ENCODE results near the gene NBPF15.
"Not testable (repeated sequence)": the region's sequence is repeated elsewhere in the genome, so short reads cannot be mapped to it uniquely, and the experiment has no call there.

The NBPF15 gene, protein sequence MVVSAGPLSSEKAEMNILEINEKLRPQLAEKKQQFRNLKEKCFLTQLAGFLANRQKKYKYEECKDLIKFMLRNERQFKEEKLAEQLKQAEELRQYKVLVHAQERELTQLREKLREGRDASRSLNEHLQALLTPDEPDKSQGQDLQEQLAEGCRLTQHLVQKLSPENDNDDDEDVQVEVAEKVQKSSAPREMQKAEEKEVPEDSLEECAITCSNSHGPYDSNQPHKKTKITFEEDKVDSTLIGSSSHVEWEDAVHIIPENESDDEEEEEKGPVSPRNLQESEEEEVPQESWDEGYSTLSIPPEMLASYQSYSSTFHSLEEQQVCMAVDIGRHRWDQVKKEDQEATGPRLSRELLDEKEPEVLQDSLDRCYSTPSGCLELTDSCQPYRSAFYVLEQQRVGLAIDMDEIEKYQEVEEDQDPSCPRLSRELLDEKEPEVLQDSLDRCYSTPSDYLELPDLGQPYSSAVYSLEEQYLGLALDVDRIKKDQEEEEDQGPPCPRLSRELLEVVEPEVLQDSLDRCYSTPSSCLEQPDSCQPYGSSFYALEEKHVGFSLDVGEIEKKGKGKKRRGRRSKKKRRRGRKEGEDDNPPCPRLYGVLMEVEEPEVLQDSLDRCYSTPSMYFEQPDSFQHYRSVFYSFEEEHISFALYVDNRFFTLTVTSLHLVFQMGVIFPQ

DNA sequence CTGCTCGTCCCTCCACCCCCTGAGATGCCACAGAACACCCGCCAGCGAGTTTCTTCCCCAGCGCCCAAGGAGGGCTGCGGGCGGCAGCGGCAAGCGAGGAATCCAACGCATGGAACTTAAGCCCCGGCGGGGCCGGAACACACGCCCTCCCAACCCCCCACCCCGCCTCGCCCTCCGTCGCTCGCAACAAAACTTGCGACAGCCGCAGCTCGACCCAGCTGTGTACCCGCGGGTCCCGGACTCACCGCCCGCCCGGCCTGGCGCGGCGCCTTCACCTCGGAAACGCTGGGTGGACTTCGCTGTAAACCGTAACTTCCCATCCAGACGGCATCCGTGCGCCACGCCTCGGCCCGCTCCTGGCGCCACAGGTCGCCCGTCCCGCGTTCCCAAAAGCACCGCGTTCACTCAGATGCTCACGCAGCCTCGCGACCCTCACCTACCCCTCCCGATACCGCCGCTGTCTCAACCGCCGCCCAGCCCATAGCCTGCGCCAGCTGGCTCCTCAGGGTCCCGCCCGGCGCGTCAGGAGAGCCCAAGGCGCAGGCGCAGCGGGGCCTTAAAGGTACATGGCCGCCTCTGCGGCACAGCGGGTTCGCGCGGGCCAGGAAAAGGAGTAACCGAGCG is at the start of gene NBPF15:
Gene NBPF15 (minus strand): TSS at position 534 of the 624 bp plus-strand sequence. CDS start 21,666 bp downstream, outside the sequence.
- peak; percentile 20 for DNase-seq (ENCODE audit: low read depth)

DNA sequence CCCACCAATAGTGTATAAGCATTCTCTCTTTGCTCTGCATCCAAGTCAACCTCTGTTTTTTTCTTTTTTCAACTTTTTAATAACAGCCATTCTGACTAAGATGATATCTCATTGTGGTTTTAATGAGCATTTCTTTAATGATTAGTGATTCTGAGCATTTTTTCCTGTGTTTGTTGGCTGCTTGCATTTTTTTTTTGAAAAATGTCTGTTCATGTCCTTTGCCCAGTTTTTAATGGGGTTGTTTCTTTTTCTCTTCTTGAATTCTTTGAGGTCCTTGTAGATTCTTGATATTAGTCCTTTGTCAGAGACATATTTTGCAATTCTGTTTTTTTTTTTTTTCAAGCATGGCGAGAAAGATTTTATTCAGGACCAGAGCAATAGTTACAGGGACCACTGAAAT is 35.0 kb upstream of the NBPF15 start:
- DNase-seq (ENCODE audit: low read depth): not testable (repeated sequence)

DNA sequence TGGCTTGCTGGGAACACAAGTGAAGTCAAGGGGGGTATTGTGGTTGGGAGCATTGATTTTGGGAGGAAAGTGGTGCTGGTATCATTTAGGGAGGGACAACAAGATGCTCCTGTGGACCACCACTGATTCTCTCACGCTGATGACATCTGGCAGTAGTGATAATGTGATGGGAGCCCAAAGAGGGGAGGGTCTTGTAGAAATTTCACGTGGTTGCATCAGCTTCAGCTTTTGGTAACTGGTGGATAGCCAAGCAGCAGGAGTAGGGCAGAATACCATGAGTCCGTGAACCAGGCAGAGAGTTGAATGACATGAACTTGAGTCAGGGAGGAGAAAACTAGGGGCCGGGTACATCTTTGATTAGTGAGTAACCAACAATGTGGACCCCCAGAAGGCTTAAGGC is 32.7 kb upstream of the NBPF15 start:
- not testable (repeated sequence) for DNase-seq (ENCODE audit: low read depth)

DNA sequence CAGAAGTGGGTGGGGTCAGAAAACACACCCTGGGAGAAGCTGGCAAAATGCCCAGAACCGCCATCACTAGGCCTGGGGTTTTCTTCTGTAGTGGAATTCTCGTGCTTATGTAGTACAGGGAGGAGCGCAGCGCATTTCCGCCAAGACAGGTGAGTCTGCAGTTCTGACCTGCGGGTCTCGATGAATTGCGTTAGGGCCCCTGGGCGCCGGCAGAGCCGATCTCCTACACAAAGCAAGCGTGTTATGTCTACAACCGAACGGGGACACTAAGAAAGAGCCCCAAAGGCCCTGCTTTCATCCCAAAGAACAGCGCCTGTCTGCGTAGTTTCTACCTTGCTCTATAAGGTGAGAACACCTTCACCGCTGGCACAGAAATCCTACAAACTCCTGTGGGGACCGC is 28.9 kb upstream of the NBPF15 start:
- DNase-seq (ENCODE audit: low read depth): not testable (repeated sequence)

DNA sequence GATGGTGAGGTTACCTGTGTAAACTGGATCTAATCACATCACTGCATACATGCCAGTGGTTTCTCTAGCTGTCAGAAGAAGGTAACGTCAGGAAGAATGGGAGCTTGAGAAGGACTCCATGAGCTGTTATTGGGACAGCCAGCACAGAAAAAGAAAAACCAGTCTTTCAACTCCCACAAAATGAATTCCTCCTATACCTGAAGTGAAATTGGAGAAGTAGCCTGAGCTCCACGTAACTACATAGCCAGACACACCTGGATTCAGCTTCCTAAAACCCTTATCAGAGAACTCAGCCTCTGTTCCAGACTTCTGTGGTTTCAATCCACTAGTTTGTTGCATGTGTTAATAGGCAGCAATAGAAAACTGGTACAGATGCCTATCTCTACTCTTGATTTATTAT is 25.5 kb upstream of the NBPF15 start:
- not testable (repeated sequence) for DNase-seq (ENCODE audit: low read depth)

DNA sequence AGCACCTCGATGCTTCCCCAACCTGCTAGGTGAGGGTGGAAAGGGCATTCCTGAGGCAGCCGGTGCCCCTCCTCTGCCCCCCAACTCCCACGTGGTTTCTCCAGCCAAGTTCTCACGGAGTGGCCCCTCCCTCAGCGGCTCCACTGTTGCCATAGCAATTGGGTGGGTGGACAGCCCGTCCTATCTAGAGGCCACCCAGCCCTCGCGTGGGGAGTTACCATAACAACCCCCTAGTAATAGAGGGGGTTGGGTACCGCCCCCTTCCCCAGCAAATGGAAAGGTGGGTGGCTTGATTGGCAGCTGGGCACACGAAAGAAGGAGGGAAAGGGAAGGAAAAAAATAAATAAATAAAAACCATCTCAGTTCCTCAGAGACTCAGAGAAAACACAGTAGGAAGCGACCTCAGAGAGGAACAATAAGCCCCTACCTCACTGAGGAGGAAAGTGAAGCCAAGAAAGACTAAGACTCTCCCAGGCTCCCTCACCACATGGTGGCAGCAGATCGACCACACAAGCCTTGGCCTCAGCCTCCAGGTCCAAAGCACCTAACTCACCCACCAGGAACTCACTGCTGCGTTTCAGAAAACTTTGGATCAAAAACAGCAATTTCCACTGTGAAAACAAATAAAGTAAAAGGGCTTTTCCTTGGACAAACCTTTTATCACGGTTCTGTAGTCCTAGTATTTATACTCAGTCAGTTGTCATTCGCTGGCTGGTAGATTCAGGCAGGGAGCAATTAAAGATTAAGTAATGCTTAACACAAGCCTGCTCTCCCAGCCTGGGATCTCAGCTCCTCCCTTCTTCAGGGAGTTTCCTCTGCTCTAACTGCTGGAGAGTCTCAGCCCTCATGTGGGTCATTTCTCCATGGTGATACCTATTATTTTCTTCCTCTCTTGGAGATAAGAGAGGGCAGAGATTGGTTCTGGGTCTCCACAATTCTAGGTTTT is 23.9 kb upstream of the NBPF15 start:
- DNase-seq (ENCODE audit: low read depth): not testable (repeated sequence)

DNA sequence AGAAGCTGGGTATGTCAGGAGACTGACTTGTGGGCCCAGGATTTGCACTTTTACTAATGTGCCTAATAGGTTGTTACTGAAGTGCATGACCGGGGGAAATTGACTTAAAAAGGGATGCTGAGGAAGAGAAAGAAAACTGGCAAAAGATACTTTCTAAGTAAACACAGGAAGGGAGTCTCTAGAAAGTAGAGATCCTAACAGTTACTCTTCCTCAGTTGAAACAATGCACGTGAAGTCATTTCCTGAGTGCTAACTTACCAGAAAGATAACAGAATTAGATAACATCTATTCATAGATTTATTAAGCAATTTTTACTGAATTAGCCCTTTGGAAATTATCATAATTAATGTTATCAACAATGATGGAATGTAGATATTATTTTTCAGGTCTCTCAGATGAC is 12.4 kb upstream of the NBPF15 start:
- DNase-seq (ENCODE audit: low read depth): not testable (repeated sequence)

DNA sequence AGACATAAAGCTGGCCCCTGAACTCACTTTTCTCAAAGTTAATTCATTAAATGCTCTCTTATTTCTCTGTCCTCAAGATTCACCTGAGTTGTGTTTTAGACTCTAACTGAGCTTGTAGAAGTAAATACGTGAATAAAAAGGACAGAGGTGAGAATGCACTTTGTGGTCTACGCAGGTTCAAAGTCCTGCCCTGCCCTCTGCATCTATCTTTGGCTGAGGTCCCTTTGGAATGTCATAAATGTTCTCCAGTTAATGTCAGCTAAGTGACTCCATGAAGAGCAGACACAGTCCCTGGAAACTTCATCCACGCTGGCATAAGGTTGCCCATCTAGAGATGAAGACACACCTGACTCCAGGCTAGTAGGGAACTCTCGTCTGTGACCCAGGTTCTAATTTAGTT is 10.0 kb upstream of the NBPF15 start:
- not testable (repeated sequence) for DNase-seq (ENCODE audit: low read depth)

DNA sequence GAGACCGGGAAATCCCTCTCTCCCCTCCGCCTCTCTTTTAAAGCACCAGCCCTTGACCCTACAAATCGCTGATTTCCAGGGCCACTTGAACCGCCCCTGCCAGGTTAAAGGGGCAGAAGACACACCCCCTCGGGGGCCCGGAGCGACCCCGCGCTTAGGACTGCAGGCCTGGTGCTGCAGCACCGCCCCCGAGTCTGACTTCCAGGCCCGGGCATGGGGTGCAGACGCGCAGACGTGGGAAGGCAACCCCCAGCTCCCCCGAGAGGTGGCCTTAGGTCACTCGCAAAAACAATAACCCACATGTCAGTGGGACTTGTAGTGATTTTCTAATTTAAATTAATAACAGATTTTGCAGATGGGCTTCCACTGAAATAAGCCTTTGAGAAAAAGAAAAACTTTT is 309 bp upstream of the NBPF15 start:
- DNase-seq (ENCODE audit: low read depth): not testable (repeated sequence)

DNA sequence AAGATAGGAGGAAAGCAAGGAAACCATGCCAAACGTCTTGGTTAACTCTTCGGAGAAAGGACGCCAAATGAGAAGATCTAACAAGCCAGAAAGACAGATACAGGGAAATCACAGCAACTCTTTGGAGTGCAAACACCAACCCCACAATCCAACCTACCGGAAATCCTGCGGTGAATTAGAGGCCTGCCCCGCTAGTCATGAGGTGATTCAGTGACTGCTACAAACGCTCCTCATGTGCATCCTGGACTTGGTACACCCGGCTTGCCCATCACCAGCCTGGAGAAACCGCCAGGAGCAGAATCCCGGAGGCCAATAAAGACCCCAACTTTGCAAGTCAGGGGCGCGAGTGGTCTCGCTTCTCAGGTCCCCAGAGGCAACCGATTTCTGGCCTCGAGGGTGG is 783 bp downstream of the NBPF15 start:
- DNase-seq (ENCODE audit: low read depth): not testable (repeated sequence)

DNA sequence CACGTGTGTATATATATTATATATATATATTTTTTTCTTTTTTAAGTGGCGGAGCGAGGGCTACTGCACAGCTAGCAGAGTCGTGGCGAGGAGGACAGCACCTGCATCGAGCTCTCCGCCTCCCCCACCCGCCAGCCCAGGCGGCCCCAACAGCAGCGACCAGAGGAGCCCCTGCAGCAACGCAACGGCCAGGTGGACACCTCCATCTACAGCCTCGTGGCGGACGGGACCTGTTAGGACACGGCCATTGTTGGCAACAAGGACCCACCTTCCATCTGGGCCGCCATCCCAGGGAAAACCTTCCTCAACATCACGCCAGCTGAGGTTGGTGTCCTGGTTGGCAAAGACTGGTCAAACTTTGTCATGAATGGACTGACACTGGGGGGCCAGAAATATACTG is 19.1 kb downstream of the NBPF15 start:
- not testable (repeated sequence) for DNase-seq (ENCODE audit: low read depth)

DNA sequence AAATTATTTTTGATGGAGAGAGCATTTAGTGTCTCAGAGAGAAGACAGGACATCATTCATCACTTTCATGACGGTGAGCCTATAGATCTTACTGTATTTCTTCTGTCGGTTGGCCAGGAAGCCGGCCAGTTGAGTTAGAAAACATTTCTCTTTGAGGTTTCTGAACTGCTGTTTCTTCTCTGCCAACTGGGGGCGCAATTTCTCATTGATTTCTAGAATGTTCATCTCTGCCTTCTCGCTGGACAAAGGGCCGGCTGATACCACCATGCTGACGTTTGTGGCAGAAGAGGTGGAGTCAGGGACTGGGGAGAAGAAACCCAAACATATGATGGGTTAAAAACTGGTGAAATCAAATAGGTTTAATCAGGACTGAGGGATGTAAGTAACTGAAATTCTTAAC is 21.7 kb downstream of the NBPF15 start:
- not testable (repeated sequence) for DNase-seq (ENCODE audit: low read depth)

DNA sequence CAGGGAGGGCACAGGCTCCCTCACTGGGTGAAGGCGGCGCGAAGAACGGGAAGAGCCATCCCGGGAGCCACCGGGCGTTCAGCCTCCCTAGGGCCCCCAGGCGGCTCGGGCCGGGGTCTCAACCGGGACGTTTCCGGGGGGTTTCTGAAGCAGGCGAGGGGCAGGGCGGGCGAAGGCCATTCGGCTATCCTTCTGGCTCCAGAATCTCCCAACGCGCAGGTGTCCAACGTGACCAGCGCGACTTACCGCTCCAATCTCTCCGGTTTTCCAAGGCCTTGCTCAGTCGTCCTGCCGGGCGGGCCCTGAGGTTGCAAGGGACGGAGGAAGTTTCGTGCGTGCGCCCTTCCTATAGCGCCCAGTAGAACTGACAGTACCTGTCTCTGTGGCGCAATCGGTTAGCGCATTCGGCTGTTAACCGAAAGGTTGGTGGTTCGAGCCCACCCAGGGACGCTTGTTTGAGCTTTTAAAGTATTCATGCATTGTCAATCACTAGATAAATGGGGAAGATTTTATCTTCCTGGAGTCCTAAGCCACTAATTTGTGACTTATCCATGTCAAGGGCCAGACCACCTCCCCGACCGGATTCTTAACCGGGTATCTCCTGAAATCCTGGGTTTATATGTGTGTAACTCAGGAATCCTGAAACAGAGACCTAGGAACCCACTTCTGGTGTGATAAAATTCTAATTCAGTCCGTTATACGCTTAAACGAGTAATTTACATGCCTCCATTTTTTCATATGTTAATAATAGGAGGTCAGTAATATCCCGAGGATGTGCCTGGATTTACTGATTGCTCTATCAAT is 42.4 kb downstream of the NBPF15 start:
- peak; percentile 53 for DNase-seq (ENCODE audit: low read depth)

DNA sequence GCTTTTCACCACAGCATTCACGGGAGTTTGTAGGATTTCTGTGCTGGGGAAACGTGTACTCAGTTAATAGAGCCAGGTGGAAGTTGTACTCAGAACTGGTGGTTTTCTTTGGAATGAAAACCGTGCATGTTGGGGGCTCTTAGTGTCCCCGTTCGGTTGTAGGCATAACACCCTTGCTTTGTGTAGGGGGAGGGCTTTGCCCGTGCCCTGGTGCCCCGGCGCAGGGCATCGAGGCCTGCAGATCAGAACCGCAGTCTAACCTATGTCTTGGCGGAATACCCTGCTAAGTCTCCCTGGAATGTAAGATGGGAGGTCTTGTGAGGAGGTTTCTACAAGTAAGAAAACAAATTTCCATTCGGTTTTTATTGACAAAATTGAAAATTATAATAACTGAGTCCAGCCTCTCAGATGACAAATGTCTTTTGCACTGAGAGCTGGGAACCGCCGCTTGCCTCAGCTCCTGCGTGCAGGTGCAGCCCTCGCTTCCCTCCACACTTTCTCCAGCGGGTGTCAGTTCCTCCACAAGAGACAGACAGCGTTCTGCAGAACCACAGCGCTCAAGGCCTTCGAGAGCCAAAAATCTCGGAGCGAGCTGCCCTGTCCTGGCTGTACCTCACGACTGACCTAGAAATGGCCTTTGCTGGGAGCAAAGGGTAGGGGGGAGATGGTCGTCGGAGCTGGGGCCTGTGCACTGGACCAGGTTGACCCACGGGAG is 47.9 kb downstream of the NBPF15 start:
- DNase-seq (ENCODE audit: low read depth): not testable (repeated sequence)

DNA sequence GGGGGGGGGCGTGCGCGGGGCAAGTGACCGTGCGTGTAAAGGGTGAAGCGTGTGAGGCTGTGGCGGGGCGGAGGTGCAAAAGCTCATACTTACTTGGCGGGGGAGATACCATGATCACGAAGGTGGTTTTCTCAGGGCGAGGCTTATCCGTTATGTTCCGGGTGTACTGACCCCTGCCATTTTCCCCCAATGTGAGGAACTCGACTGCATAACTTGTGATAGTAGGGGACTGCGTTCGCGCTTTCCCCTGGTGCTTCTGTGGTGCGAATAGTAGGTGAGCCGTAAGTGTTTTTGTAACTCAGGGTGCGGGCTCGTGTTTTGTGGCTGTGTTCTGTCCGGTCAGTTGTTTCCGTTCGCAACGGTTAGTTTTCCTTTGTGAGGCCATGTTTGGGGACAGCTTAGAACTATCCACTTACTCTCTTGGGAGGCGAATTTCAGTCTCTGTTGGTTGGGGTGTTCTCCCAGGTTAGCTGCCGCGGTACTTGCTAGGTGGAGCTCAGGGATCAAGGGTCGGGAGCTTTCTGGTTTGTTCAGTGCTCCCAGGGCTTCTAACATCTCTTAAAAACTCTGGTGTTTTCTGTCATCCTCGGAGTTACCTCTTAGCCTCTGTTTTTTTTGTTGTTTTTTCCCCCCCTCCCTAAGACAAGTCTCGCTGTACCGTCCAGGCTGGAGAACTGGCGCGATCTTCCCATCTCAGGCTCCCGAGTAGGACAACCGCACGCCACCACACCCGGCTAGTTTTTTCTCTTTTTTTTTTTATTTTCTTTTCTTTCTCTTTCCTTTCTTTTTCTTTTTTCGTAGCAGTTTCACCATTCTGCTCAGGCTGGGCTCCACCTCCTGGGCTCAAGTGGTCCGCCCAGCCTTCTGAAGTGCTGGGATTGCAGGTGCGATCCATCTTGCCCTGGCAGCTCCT is 48.7 kb downstream of the NBPF15 start:
- peak; percentile 100 for DNase-seq (ENCODE audit: low read depth)

DNA sequence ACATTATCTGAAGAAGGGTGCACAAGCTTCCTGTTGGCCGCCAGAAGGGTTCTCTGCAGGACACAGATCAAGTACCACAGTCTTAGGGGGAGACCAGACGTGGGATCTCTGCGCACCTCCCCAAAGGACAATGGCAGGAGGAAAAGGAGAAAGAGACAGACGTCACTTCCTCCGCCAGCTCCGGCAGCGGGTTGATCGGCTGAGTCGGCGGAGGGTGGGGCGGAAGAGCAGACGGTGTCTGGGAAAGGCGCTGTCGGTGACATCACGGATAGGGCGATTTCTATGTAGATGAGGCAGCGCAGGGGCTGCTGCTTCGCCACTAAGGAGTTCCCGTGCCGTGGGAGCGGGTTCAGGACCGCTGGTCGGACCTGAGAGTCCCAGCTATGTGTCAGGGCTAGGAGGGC is 49.4 kb downstream of the NBPF15 start:
- peak; percentile 87 for DNase-seq (ENCODE audit: low read depth)

DNA sequence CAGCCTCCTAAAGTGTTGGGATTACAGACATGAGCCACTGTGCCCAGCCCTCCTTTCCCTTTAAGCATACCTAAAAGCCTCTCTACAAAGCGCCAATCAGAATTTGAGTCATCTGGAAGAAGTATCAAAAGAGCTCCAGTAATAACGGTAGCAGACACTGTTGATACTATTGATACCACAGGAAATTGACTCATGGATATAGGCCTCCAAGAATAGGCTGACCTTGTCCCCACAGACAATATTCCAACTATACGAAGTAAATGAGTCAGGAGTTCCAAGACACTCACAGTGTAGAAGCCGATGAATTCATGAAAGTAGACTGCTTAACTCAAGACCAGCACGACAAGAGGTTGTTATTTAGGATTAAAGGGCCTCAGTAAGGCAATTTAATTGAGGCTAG is 58.7 kb downstream of the NBPF15 start:
- DNase-seq (ENCODE audit: low read depth): not testable (repeated sequence)

DNA sequence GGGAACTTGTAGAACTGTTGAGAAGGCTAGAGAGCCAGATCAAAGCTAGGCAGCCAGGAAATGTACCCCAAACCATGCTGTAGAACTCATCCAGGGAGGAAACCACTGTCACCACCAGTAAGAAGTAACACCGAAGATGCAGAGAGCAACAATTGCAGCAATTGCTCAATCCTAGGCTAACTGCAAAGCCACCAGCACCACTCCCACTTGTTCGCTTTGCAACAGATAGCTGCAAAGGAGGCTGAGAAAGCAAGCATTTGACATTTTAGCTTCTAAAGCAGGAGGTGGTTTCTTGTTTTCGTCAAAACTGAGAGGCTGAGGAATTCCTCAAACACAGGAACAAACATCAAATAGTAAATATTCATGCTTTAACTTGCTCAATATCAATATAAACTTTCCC is 89.8 kb downstream of the NBPF15 start:
- DNase-seq (ENCODE audit: low read depth): not testable (repeated sequence)

All from amniotic epithelial cell (primary cell).